SK-N-MC (cell line): Measurements from ENCODE around the gene B3GAT1.
"Not testable (repeated sequence)": the region's sequence is repeated elsewhere in the genome, so short reads cannot be mapped to it uniquely, and the experiment has no call there.

Experiments used
- DNase-seq: peaks from one replicate; pipeline ENCODE4 v3.0.0-alpha.2; 2011; ENCODE audit warnings: low read depth, low spot score
- H3K27ac ChIP-seq: fragments of 200-600 bp; sonication (generic); 2 replicates; pipeline ENCODE4 v1.5.1; 2016; ENCODE audit warnings: mixed run types
- H3K36me3 ChIP-seq: fragments of 200-600 bp; sonication (generic); 2 replicates; pipeline ENCODE4 v1.6.1; 2017; ENCODE audit warnings: antibody characterized with exemption, low read length, mixed read lengths; ENCODE audit not compliant: insufficient read depth
- H3K4me3 ChIP-seq: fragments of 200-600 bp; sonication (generic); 2 replicates; pipeline ENCODE4 v1.5.1; 2016
- H3K9ac ChIP-seq: fragments of 200-600 bp; sonication (generic); 2 replicates; pipeline ENCODE4 v1.8.0; 2017; ENCODE audit warnings: mixed run types, mixed read lengths; ENCODE audit not compliant: insufficient read length
- H3K9me3 ChIP-seq: fragments of 200-600 bp; sonication (generic); 2 replicates; pipeline ENCODE4 v1.6.1; 2017; ENCODE audit warnings: low read depth, mild to moderate bottlenecking, antibody characterized with exemption, low read length, moderate library complexity, mixed read lengths
- EZH2 ChIP-seq: fragments of 200-600 bp; sonication (generic); IDR thresholded peaks from one replicate; pipeline ENCODE4 v1.6.1; 2017; ENCODE audit warnings: antibody characterized with exemption
- FOXP2 ChIP-seq: optimal IDR thresholded peaks from 2 replicates; pipeline ENCODE3; 2011; ENCODE audit warnings: mild to moderate bottlenecking, moderate library complexity; ENCODE audit not compliant: insufficient read depth; ENCODE audit errors: extremely low read length, control extremely low read depth
- POLR2AphosphoS5 ChIP-seq: IDR thresholded peaks from 2 replicates; pipeline ENCODE4 v1.6.1; 2012; ENCODE audit warnings: mild to moderate bottlenecking, low read depth, low read length, borderline replicate concordance

Gene B3GAT1

GRCh38 chr11:134453441-134453840, 41.4 kb upstream of the B3GAT1 start:
- no peak overlapping the region for H3K9ac ChIP-seq
- TF ChIP-seq POLR2AphosphoS5 = no peak
- no peak for TF ChIP-seq FOXP2
- TF ChIP-seq EZH2 = no peak
- no peaks in the 10 kb centered on the region for H3K9me3 ChIP-seq
- H3K27ac ChIP-seq = no peak overlapping the region
- no peak overlapping the region for H3K4me3 ChIP-seq
- DNase-seq = no peak
- no peaks in the 10 kb centered on the region for H3K36me3 ChIP-seq

- no peaks in the 10 kb centered on the region for H3K9me3 ChIP-seq
- no peak overlapping the region for H3K4me3 ChIP-seq
- TF ChIP-seq FOXP2 = no peak
- no peak for TF ChIP-seq POLR2AphosphoS5
- TF ChIP-seq EZH2 = no peak
- no peak overlapping the region for H3K27ac ChIP-seq
- H3K36me3 ChIP-seq = no peaks in the 10 kb centered on the region
- no peak for DNase-seq
- no peak overlapping the region for H3K9ac ChIP-seq
Observed at GRCh38 chr11:134452838-134453155, 40.8 kb upstream of the B3GAT1 start.

DNA sequence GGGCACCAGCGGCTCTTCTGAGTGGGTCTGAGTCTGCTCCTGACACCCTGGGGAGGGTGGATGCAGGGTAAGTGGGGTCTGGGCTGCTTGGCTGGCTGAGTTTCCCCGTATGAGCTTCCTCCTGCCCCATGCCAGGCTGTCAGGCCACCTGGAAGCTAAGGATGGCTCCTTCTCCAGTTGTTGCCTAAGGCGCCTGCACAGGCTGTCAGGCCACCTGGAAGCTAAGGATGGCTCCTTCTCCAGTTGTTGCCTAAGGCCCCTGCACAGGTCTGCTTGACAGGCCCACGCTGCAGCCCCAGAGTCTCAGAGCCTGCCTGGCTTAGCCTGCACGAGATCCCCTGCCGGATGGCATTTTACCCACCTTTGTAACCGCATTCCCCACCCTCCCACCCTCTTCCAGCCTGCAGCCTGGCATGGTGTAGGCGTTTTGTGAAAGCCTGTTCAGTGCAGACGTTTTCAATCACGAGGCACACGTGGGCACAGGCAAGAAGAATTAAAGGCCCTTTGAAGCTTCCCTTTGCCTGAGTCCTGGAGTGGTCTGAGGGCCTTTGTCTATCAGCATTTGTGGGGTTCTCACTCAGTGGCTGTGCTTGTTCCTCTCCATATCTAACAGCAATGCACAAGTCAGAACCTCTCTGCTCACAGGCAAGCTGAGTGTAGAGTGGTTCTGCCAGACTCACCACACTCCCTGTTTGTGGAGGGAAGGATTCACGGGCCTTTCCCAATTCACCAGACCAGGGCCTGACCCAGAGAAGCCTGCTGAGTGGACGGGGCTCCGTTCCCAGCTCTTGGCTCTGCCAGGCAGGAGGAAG, 40.2 kb upstream of the B3GAT1 start:
- Histone ChIP-seq H3K4me3 (no peak overlapping the region), H3K27ac (no peak overlapping the region), H3K36me3 (no peaks in the 10 kb centered on the region), H3K9ac (no peak overlapping the region), H3K9me3 (no peaks in the 10 kb centered on the region)
- no peak for DNase-seq
- TF ChIP-seq POLR2AphosphoS5 = no peak
- TF ChIP-seq FOXP2 = no peak
- no peak for TF ChIP-seq EZH2

GRCh38 chr11:134450186-134450585, 38.1 kb upstream of the B3GAT1 start:
- Histone ChIP-seq H3K9ac (no peak overlapping the region), H3K36me3 (no peaks in the 10 kb centered on the region), H3K9me3 (no peaks in the 10 kb centered on the region), H3K4me3 (no peak overlapping the region), H3K27ac (no peak overlapping the region)
- TF ChIP-seq EZH2 (no peak), POLR2AphosphoS5 (no peak), FOXP2 (no peak)
- no peak for DNase-seq

GRCh38 chr11:134449713-134450112, 37.7 kb upstream of the B3GAT1 start:
- Histone ChIP-seq H3K4me3 (no peak overlapping the region), H3K9me3 (no peaks in the 10 kb centered on the region), H3K9ac (no peak overlapping the region), H3K36me3 (no peaks in the 10 kb centered on the region), H3K27ac (no peak overlapping the region)
- no peak for TF ChIP-seq EZH2
- TF ChIP-seq FOXP2 = no peak
- TF ChIP-seq POLR2AphosphoS5 = no peak
- no peak for DNase-seq

GRCh38 chr11:134449051-134449450, 37.0 kb upstream of the B3GAT1 start:
- Histone ChIP-seq H3K4me3 (no peak overlapping the region), H3K9ac (no peak overlapping the region), H3K27ac (no peak overlapping the region), H3K36me3 (no peaks in the 10 kb centered on the region), H3K9me3 (no peaks in the 10 kb centered on the region)
- TF ChIP-seq EZH2 (no peak), FOXP2 (no peak), POLR2AphosphoS5 (no peak)
- DNase-seq = no peak

DNA sequence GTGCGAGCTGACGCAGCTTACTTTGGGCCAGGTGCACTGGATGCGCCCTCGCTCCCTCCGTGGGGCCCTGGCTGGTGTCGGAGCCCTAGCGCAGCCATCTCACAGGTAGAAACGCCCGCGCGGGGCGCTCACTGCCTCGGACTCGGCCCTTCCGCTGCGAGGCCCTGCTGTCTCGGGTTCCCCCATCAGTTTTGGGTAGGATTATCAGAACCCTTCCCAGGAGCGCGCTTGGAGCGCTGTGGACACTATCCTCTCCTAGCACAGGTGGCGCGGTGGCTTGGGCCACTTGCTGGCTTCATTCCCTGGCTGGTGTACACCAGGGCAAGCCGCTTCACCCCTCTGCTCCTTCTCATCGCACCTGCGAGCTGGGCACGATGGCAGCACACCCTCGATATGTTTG, 35.7 kb upstream of the B3GAT1 start:
- H3K4me3 ChIP-seq = no peak overlapping the region
- no peak overlapping the region for H3K27ac ChIP-seq
- no peak for DNase-seq
- H3K36me3 ChIP-seq = no peaks in the 10 kb centered on the region
- no peaks in the 10 kb centered on the region for H3K9me3 ChIP-seq
- H3K9ac ChIP-seq = no peak overlapping the region
- no peak for TF ChIP-seq FOXP2
- TF ChIP-seq EZH2 = no peak
- TF ChIP-seq POLR2AphosphoS5 = no peak

GRCh38 chr11:134445601-134446325, 33.7 kb upstream of the B3GAT1 start:
- Histone ChIP-seq H3K9me3 (no peaks in the 10 kb centered on the region), H3K9ac (no peak overlapping the region), H3K4me3 (no peak overlapping the region), H3K36me3 (no peaks in the 10 kb centered on the region), H3K27ac (no peak overlapping the region)
- TF ChIP-seq EZH2 (no peak), POLR2AphosphoS5 (no peak), FOXP2 (no peak)
- no peak for DNase-seq

GRCh38 chr11:134444160-134445108, 32.4 kb upstream of the B3GAT1 start:
- H3K4me3 ChIP-seq, H3K27ac ChIP-seq, H3K9ac ChIP-seq, H3K9me3 ChIP-seq, H3K36me3 ChIP-seq, DNase-seq: not testable (repeated sequence)
